Tibial artery (tissue), 4 donors: ENCODE data around the gene NEDD4.

ENCODE experiments used
- DNase-seq, 2 donors: peaks; one replicate each; pipeline ENCODE4 v3.0.0-alpha.2; 2019
- H3K27ac ChIP-seq, 2 donors: fragments of 200-600 bp; sonication (generic) in 1 of 2; 1 replicate in 1 of 2; 2 replicates in 1 of 2; pipeline ENCODE4 v1.5.1; 2018 to 2019; ENCODE audit warnings: mild to moderate bottlenecking in 1 of 2
- H3K27me3 ChIP-seq, 2 donors: fragments of 200-600 bp; sonication (generic) in 1 of 2; one replicate each; pipeline versions ENCODE4 v1.5.1 to v1.6.0; 2016 to 2019
- H3K36me3 ChIP-seq, 3 donors: fragments of 200-600 bp; sonication (generic) in 2 of 3; one replicate each; pipeline ENCODE4 v1.5.1; 2016 to 2019; ENCODE audit warnings: mild to moderate bottlenecking in 2 of 3
- H3K4me1 ChIP-seq, 4 donors: fragments of 200-600 bp; sonication (generic) in 2 of 4; 1 replicate in 3 of 4; 2 replicates in 1 of 4; pipeline ENCODE4 v1.5.1; 2016 to 2019
- H3K4me3 ChIP-seq, 2 donors: fragments of 200-600 bp; sonication (generic) in 1 of 2; 1 replicate in 1 of 2; 2 replicates in 1 of 2; pipeline ENCODE4 v1.5.1; 2018 to 2019; ENCODE audit warnings: mild to moderate bottlenecking in 2 of 2
- H3K9me3 ChIP-seq, 3 donors: fragments of 200-600 bp; sonication (generic) in 1 of 3; one replicate each; pipeline ENCODE4 v1.5.1; 2016 to 2019
- intact Hi-C: fragments of 100-400 bp; cut with DNase I; formaldehyde crosslinking; loops from one replicate; pipeline ENCODE4 v1.15.0; 2023; ENCODE audit warnings: low total_unique reads
- TF ChIP-seq, protein P1 (sequence below), 2 experiments: fragments of 200-600 bp in 1 of 2; fragments of 450-650 bp in 1 of 2; IDR thresholded peaks; one replicate each; pipeline ENCODE4 v1.5.1; 2017 to 2019; ENCODE audit warnings: antibody characterized with exemption in 2 of 2, mild to moderate bottlenecking in 1 of 2, moderate library complexity in 1 of 2

NEDD4 gene

DNA sequence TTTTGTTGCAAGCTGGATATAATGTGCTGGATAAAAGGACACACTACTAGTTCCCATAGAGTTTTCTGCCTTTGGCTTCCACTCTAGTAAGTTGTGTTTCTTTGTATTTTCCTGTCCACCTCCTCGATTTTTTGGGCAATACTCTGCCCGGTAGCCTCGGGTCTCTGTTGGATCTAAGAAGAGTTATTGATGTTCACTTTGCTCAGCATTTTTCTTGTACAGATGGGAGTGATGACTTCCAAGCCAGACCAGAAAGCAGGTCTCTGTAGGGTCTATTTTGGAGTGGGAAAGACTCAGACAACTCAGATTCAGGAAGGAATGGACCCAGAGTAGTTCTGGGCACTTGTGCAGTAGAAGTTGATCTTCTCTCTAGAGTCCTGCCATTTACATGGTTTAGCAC lies 214.5 kb downstream of the NEDD4 start:
- no peaks in the 10 kb centered on the region for H3K4me1 ChIP-seq
- TF ChIP-seq, protein P1, sequence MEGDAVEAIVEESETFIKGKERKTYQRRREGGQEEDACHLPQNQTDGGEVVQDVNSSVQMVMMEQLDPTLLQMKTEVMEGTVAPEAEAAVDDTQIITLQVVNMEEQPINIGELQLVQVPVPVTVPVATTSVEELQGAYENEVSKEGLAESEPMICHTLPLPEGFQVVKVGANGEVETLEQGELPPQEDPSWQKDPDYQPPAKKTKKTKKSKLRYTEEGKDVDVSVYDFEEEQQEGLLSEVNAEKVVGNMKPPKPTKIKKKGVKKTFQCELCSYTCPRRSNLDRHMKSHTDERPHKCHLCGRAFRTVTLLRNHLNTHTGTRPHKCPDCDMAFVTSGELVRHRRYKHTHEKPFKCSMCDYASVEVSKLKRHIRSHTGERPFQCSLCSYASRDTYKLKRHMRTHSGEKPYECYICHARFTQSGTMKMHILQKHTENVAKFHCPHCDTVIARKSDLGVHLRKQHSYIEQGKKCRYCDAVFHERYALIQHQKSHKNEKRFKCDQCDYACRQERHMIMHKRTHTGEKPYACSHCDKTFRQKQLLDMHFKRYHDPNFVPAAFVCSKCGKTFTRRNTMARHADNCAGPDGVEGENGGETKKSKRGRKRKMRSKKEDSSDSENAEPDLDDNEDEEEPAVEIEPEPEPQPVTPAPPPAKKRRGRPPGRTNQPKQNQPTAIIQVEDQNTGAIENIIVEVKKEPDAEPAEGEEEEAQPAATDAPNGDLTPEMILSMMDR (IDR thresholded peaks at IDR 0.05) = no peak
- H3K9me3 ChIP-seq = no peaks in the 10 kb centered on the region
- intact Hi-C loops = no loop called here
- H3K36me3 ChIP-seq = no peaks in the 10 kb centered on the region
- DNase-seq = no peak
- no peak overlapping the region for H3K27ac ChIP-seq
- H3K4me3 ChIP-seq = no peak overlapping the region
- no peaks in the 10 kb centered on the region for H3K27me3 ChIP-seq
